HEK293 (cell line): ENCODE data around the gene PARD3.

Experiments used
- CTCF ChIA-PET: fragments of 350-600 bp; formaldehyde crosslinking; extraction: SDS; loops from one replicate; lab custom pipeline; 2021; ENCODE audit warnings: antibody characterized with exemption; lab: Yijun Ruan, JAX
- POLR2A ChIA-PET: fragments of 300-600 bp; formaldehyde crosslinking; extraction: SDS; loops from one replicate; lab custom pipeline; 2020; ENCODE audit warnings: antibody characterized with exemption, inconsistent platforms; lab: Yijun Ruan, JAX
- H3K27ac ChIP-seq: fragments of 200-500 bp; sonication (Bioruptor generic); 2 replicates; pipeline ENCODE4 v1.5.1; 2014; ENCODE audit warnings: low read depth, low read length, control low read depth, inconsistent platforms; ENCODE audit errors: extremely low read depth
- H3K36me3 ChIP-seq, 2 experiments: fragments of 200-500 bp in 1 of 2; sonication (Bioruptor generic) in 1 of 2; 1 replicate in 1 of 2; 2 replicates in 1 of 2; pipeline ENCODE4 v1.5.1; 2014 to 2017; ENCODE audit warnings: inconsistent platforms in 2 of 2, low read length in 2 of 2; ENCODE audit not compliant: control insufficient read depth in 2 of 2, insufficient read depth in 1 of 2
- H3K4me1 ChIP-seq: fragments of 200-500 bp; sonication (Bioruptor generic); 2 replicates; pipeline ENCODE4 v1.5.1; 2014; ENCODE audit warnings: mild to moderate bottlenecking, low read length, inconsistent platforms; ENCODE audit not compliant: control insufficient read depth, insufficient read depth
- H3K4me3 ChIP-seq: 2 replicates; pipeline ENCODE4 v1.5.1; 2011; ENCODE audit warnings: low read depth, mild to moderate bottlenecking, control low read depth, low read length, moderate library complexity
- H3K9me3 ChIP-seq: fragments of 200-500 bp; sonication (Bioruptor generic); 2 replicates; pipeline ENCODE4 v1.5.1; 2014; ENCODE audit warnings: low read depth, low read length, inconsistent platforms; ENCODE audit not compliant: control insufficient read depth, insufficient read depth
- HOXC10 ChIP-seq: sonication (generic); formaldehyde crosslinking; IDR thresholded peaks from 2 replicates; pipeline ENCODE4 v1.8.1; 2023; ENCODE audit warnings: mild to moderate bottlenecking, missing genetic modification reagents
- HOXD13 ChIP-seq: sonication (generic); formaldehyde crosslinking; IDR thresholded peaks from 2 replicates; pipeline ENCODE4 v1.8.0; 2022; ENCODE audit warnings: missing genetic modification reagents, borderline replicate concordance
- KLF1 ChIP-seq: fragments of 450-650 bp; formaldehyde crosslinking; IDR thresholded peaks from 2 replicates; pipeline ENCODE4 v1.5.1; 2016; ENCODE audit warnings: missing biosample characterization, missing genetic modification characterization
- KLF10 ChIP-seq: fragments of 450-650 bp; IDR thresholded peaks from 2 replicates; pipeline ENCODE4 v1.5.1; 2018; ENCODE audit warnings: missing biosample characterization, mild to moderate bottlenecking, missing genetic modification characterization
- SCRT1 ChIP-seq: fragments of 450-650 bp; formaldehyde crosslinking; IDR thresholded peaks from 2 replicates; pipeline ENCODE4 v1.5.1; 2016; ENCODE audit warnings: missing biosample characterization, missing genetic modification characterization, borderline replicate concordance
- SCRT2 ChIP-seq: fragments of 450-650 bp; formaldehyde crosslinking; IDR thresholded peaks from 2 replicates; pipeline ENCODE4 v1.5.1; 2016; ENCODE audit warnings: missing biosample characterization, missing genetic modification characterization
- TRIM28 ChIP-seq: IDR thresholded peaks from 2 replicates; pipeline ENCODE4 v1.6.1; 2011; ENCODE audit warnings: low read length, control low read depth, borderline replicate concordance
- YY2 ChIP-seq: fragments of 450-650 bp; formaldehyde crosslinking; IDR thresholded peaks from 2 replicates; pipeline ENCODE4 v1.5.1; 2016; ENCODE audit warnings: missing biosample characterization, missing genetic modification characterization
- ZBTB17 ChIP-seq: fragments of 450-650 bp; formaldehyde crosslinking; IDR thresholded peaks from 2 replicates; pipeline ENCODE4 v1.5.1; 2016; ENCODE audit warnings: missing biosample characterization, missing genetic modification characterization
- ZBTB20 ChIP-seq: fragments of 450-650 bp; formaldehyde crosslinking; IDR thresholded peaks from 2 replicates; pipeline ENCODE4 v1.5.1; 2016; ENCODE audit warnings: missing biosample characterization, missing genetic modification characterization
- ZIC2 ChIP-seq: fragments of 450-650 bp; formaldehyde crosslinking; IDR thresholded peaks from 2 replicates; pipeline ENCODE4 v1.5.1; 2016; ENCODE audit warnings: missing biosample characterization, missing genetic modification characterization
- ZNF10 ChIP-seq: fragments of 450-650 bp; formaldehyde crosslinking; IDR thresholded peaks from 2 replicates; pipeline ENCODE4 v1.5.1; 2017; ENCODE audit warnings: missing biosample characterization, missing genetic modification characterization
- ZNF292 ChIP-seq: fragments of 450-650 bp; formaldehyde crosslinking; IDR thresholded peaks from 2 replicates; pipeline ENCODE4 v1.5.1; 2016; ENCODE audit warnings: low read depth, missing biosample characterization, missing genetic modification characterization, borderline replicate concordance
- ZNF335 ChIP-seq: fragments of 450-650 bp; formaldehyde crosslinking; conservative IDR thresholded peaks from 2 replicates; pipeline ENCODE4 v1.5.1; 2016; ENCODE audit warnings: missing biosample characterization, missing genetic modification characterization
- ZNF354C ChIP-seq: fragments of 450-650 bp; formaldehyde crosslinking; IDR thresholded peaks from 2 replicates; pipeline ENCODE4 v1.5.1; 2016; ENCODE audit warnings: missing biosample characterization, missing genetic modification characterization, low read depth, borderline replicate concordance
- ZNF37A ChIP-seq: fragments of 450-650 bp; IDR thresholded peaks from 2 replicates; pipeline ENCODE4 v1.5.1; 2018; ENCODE audit warnings: missing biosample characterization, missing genetic modification characterization
- ZNF514 ChIP-seq: fragments of 450-650 bp; formaldehyde crosslinking; IDR thresholded peaks from 2 replicates; pipeline ENCODE4 v1.5.1; 2016; ENCODE audit warnings: missing biosample characterization, missing genetic modification characterization
- ZNF529 ChIP-seq: fragments of 450-650 bp; formaldehyde crosslinking; IDR thresholded peaks from 2 replicates; pipeline ENCODE4 v1.5.1; 2017; ENCODE audit warnings: missing genetic modification characterization, missing biosample characterization; ENCODE audit not compliant: insufficient replicate concordance
- ZNF658 ChIP-seq: fragments of 450-650 bp; formaldehyde crosslinking; IDR thresholded peaks from 2 replicates; pipeline ENCODE4; 2016; ENCODE audit warnings: missing biosample characterization, missing genetic modification characterization
- ZNF776 ChIP-seq: fragments of 450-650 bp; formaldehyde crosslinking; IDR thresholded peaks from 2 replicates; pipeline ENCODE4 v1.5.0; 2017; ENCODE audit warnings: missing biosample characterization, missing genetic modification characterization, borderline replicate concordance
- TF ChIP-seq, protein P1 (sequence below): fragments of 450-650 bp; formaldehyde crosslinking; optimal IDR thresholded peaks from 2 replicates; pipeline ENCODE3; 2016; ENCODE audit warnings: missing biosample characterization, mild to moderate bottlenecking, missing genetic modification characterization
- TF ChIP-seq, protein P2 (sequence below): fragments of 450-650 bp; formaldehyde crosslinking; IDR thresholded peaks from 2 replicates; pipeline ENCODE4 v1.5.1; 2016; ENCODE audit warnings: missing biosample characterization, missing genetic modification characterization
- TF ChIP-seq, protein P3 (sequence below): fragments of 450-650 bp; formaldehyde crosslinking; IDR thresholded peaks from 2 replicates; pipeline ENCODE4 v1.5.1; 2016; ENCODE audit warnings: missing biosample characterization, missing genetic modification characterization
- TF ChIP-seq, protein P4 (sequence below): fragments of 450-650 bp; formaldehyde crosslinking; IDR thresholded peaks from 2 replicates; pipeline ENCODE4 v1.5.1; 2016; ENCODE audit warnings: missing biosample characterization, missing genetic modification characterization, borderline replicate concordance
- TF ChIP-seq, protein P5 (sequence below): fragments of 450-650 bp; formaldehyde crosslinking; IDR thresholded peaks from 2 replicates; pipeline ENCODE4 v1.5.1; 2017; ENCODE audit warnings: missing biosample characterization, missing genetic modification characterization
- TF ChIP-seq, protein P6 (sequence below): fragments of 450-650 bp; formaldehyde crosslinking; IDR thresholded peaks from 2 replicates; pipeline ENCODE4 v1.5.1; 2017; ENCODE audit warnings: missing biosample characterization, missing genetic modification characterization

PARD3 gene

DNA sequence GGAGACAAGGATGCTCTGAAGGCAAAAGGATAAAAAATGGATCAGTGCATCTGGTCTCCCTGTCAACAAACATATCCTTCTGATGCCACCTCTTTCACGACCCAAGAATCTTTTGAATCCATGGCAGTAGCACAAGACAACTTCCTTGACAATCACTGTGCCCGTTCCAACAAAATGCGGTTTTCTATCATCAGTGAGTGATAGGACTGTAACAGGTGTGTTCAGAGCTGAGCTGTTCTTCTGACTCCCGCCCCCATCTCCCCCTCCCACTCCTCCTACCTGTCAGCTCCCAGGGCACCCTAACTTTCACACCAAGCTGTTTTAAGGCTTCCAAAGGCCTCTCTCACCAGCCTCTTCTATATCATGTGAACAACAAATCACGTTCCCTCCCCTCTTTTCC is 74.8 kb downstream of the PARD3 start:
- CTCF ChIA-PET = interaction anchor here (0.7 to 2.6 kb wide), 3 partner anchors 9 to 792 kb away, joined by 3 to 11 read pairs (median 6); no protein-coding TSS in a partner anchor
- H3K9me3 ChIP-seq = no peaks in the 10 kb centered on the region
- POLR2A ChIA-PET = interaction anchor here (1.4 kb wide), 1 partner anchor 74 kb away, joined by 3 read pairs; no protein-coding TSS in a partner anchor
- H3K4me1 ChIP-seq = peaks cover 14% of the 10 kb centered on the region; the same call in 1 of the 2 replicates
- H3K4me3 ChIP-seq = peak overlapping the region; percentile 2; the same call in 1 of the 2 replicates
- H3K27ac ChIP-seq = no peak overlapping the region
- H3K36me3 ChIP-seq = no peaks in the 10 kb centered on the region
- TF ChIP-seq TRIM28 (peak; percentile 5; the same call in 1 of the 2 replicates), YY2 (tag by site-specific recombination) (no peak), ZNF529 (tag by site-specific recombination) (no peak), ZNF658 (tag by site-specific recombination) (no peak), ZNF514 (tag by site-specific recombination) (no peak), ZIC2 (tag by site-specific recombination) (no peak), ZNF292 (tag by site-specific recombination) (no peak), ZNF10 (tag by site-specific recombination) (no peak), ZNF335 (tag by site-specific recombination) (no peak; the same call in 1 of the 2 replicates), SCRT2 (peak; percentile 85), ZNF354C (tag by site-specific recombination) (no peak), ZBTB17 (tag by site-specific recombination) (peak; percentile 51; the same call in 1 of the 2 replicates), KLF10 (no peak), ZNF37A (tag by site-specific recombination) (no peak), SCRT1 (tag by site-specific recombination) (0 out of 2 replicates have a peak, but pooled peaks have one; percentile 21), ZNF776 (tag by site-specific recombination) (no peak), KLF1 (tag by site-specific recombination) (no peak), ZBTB20 (tag by site-specific recombination) (no peak), HOXD13 (no peak), HOXC10 (CRISPR knock-in tag) (no peak)
- TF ChIP-seq, protein P1, sequence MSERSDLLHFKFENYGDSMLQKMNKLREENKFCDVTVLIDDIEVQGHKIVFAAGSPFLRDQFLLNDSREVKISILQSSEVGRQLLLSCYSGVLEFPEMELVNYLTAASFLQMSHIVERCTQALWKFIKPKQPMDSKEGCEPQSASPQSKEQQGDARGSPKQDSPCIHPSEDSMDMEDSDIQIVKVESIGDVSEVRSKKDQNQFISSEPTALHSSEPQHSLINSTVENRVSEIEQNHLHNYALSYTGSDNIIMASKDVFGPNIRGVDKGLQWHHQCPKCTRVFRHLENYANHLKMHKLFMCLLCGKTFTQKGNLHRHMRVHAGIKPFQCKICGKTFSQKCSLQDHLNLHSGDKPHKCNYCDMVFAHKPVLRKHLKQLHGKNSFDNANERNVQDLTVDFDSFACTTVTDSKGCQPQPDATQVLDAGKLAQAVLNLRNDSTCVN (tag by site-specific recombination) = no peak
- TF ChIP-seq, protein P2, sequence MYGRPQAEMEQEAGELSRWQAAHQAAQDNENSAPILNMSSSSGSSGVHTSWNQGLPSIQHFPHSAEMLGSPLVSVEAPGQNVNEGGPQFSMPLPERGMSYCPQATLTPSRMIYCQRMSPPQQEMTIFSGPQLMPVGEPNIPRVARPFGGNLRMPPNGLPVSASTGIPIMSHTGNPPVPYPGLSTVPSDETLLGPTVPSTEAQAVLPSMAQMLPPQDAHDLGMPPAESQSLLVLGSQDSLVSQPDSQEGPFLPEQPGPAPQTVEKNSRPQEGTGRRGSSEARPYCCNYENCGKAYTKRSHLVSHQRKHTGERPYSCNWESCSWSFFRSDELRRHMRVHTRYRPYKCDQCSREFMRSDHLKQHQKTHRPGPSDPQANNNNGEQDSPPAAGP (tag by site-specific recombination) = 0 out of 2 replicates have a peak, but pooled peaks have one; percentile 1
- TF ChIP-seq, protein P3, sequence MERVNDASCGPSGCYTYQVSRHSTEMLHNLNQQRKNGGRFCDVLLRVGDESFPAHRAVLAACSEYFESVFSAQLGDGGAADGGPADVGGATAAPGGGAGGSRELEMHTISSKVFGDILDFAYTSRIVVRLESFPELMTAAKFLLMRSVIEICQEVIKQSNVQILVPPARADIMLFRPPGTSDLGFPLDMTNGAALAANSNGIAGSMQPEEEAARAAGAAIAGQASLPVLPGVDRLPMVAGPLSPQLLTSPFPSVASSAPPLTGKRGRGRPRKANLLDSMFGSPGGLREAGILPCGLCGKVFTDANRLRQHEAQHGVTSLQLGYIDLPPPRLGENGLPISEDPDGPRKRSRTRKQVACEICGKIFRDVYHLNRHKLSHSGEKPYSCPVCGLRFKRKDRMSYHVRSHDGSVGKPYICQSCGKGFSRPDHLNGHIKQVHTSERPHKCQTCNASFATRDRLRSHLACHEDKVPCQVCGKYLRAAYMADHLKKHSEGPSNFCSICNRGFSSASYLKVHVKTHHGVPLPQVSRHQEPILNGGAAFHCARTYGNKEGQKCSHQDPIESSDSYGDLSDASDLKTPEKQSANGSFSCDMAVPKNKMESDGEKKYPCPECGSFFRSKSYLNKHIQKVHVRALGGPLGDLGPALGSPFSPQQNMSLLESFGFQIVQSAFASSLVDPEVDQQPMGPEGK = peak; percentile 44; the same call in 1 of the 2 replicates
- TF ChIP-seq, protein P4, sequence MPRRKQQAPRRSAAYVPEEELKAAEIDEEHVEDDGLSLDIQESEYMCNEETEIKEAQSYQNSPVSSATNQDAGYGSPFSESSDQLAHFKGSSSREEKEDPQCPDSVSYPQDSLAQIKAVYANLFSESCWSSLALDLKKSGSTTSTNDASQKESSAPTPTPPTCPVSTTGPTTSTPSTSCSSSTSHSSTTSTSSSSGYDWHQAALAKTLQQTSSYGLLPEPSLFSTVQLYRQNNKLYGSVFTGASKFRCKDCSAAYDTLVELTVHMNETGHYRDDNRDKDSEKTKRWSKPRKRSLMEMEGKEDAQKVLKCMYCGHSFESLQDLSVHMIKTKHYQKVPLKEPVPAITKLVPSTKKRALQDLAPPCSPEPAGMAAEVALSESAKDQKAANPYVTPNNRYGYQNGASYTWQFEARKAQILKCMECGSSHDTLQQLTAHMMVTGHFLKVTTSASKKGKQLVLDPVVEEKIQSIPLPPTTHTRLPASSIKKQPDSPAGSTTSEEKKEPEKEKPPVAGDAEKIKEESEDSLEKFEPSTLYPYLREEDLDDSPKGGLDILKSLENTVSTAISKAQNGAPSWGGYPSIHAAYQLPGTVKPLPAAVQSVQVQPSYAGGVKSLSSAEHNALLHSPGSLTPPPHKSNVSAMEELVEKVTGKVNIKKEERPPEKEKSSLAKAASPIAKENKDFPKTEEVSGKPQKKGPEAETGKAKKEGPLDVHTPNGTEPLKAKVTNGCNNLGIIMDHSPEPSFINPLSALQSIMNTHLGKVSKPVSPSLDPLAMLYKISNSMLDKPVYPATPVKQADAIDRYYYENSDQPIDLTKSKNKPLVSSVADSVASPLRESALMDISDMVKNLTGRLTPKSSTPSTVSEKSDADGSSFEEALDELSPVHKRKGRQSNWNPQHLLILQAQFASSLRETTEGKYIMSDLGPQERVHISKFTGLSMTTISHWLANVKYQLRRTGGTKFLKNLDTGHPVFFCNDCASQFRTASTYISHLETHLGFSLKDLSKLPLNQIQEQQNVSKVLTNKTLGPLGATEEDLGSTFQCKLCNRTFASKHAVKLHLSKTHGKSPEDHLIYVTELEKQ (tag by site-specific recombination) = no peak
- TF ChIP-seq, protein P5, sequence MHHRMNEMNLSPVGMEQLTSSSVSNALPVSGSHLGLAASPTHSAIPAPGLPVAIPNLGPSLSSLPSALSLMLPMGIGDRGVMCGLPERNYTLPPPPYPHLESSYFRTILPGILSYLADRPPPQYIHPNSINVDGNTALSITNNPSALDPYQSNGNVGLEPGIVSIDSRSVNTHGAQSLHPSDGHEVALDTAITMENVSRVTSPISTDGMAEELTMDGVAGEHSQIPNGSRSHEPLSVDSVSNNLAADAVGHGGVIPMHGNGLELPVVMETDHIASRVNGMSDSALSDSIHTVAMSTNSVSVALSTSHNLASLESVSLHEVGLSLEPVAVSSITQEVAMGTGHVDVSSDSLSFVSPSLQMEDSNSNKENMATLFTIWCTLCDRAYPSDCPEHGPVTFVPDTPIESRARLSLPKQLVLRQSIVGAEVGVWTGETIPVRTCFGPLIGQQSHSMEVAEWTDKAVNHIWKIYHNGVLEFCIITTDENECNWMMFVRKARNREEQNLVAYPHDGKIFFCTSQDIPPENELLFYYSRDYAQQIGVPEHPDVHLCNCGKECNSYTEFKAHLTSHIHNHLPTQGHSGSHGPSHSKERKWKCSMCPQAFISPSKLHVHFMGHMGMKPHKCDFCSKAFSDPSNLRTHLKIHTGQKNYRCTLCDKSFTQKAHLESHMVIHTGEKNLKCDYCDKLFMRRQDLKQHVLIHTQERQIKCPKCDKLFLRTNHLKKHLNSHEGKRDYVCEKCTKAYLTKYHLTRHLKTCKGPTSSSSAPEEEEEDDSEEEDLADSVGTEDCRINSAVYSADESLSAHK (tag by site-specific recombination) = 0 out of 2 replicates have a peak, but pooled peaks have one; percentile 5
- TF ChIP-seq, protein P6, sequence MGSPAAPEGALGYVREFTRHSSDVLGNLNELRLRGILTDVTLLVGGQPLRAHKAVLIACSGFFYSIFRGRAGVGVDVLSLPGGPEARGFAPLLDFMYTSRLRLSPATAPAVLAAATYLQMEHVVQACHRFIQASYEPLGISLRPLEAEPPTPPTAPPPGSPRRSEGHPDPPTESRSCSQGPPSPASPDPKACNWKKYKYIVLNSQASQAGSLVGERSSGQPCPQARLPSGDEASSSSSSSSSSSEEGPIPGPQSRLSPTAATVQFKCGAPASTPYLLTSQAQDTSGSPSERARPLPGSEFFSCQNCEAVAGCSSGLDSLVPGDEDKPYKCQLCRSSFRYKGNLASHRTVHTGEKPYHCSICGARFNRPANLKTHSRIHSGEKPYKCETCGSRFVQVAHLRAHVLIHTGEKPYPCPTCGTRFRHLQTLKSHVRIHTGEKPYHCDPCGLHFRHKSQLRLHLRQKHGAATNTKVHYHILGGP (tag by site-specific recombination) = no peak
